Suprapubic skin (tissue), 3 donors: ENCODE data around the gene ZNF732.

ENCODE experiments used
- CTCF ChIP-seq, 2 donors: fragments of 200-600 bp in 1 of 2; fragments of 450-650 bp in 1 of 2; sonication (generic) in 1 of 2; IDR thresholded peaks; one replicate each; pipeline ENCODE4 v1.5.1; 2016 to 2019; ENCODE audit warnings: antibody characterized with exemption in 2 of 2, mild to moderate bottlenecking in 1 of 2, moderate library complexity in 1 of 2
- POLR2A ChIP-seq, 2 donors: fragments of 450-650 bp; IDR thresholded peaks; one replicate each; pipeline ENCODE4 v1.6.1; 2017; ENCODE audit warnings: antibody characterized with exemption in 2 of 2, mild to moderate bottlenecking in 2 of 2, moderate library complexity in 2 of 2

GRCh38 chr4:309807-310206 is 4.5 kb upstream of the ZNF732 start:
- TF ChIP-seq CTCF (IDR thresholded peaks at IDR 0.05) (no peak), POLR2A (IDR thresholded peaks at IDR 0.05) (no peak)
